GM18505 (cell line): ENCODE data around the gene MAML1.
A peak's percentile ranks its signal among the peaks of the same experiment; 100 is the strongest.

Experiments used
- ATAC-seq: cut with Tn5 transposase; IDR thresholded peaks from one replicate; pipeline ENCODE4 v1.9.1; 2021; ENCODE audit not compliant: unreplicated experiment
- POLR2A ChIP-seq: IDR thresholded peaks from 4 replicates; pipeline ENCODE4 v1.6.1; 2011; ENCODE audit warnings: borderline replicate concordance; ENCODE audit not compliant: insufficient read depth, insufficient read length; ENCODE audit errors: extremely low read depth

Gene MAML1

DNA sequence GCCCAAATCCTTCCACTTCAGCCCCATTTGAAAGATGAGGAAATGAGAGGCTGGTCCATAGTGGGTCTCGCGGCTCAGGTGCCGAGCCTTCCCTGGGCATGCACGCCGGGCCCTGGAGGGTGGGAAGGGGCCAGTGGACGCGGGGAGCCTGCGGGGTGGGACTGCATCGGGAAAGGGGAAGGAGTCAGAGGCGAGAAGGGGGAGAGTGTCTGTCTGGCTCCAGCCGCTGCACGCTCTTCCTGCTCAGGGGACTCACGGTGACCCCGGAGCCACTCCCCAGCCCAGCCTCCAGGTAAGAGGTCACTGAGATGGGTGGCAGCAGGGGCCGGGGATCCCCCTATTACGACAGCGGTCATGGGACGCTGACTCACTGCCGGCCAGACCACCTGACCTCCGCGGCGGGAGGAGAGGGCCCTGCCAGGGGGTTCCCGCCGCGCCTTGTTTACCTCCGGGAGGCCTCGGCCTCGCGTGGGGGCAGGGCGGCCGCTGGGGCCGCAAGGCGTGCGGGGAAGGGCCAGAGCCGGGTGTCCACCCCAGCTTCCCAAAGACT is 86.2 kb downstream of the MAML1 start:
- peak; percentile 61 for TF ChIP-seq POLR2A
- peak; percentile 53 for ATAC-seq

DNA sequence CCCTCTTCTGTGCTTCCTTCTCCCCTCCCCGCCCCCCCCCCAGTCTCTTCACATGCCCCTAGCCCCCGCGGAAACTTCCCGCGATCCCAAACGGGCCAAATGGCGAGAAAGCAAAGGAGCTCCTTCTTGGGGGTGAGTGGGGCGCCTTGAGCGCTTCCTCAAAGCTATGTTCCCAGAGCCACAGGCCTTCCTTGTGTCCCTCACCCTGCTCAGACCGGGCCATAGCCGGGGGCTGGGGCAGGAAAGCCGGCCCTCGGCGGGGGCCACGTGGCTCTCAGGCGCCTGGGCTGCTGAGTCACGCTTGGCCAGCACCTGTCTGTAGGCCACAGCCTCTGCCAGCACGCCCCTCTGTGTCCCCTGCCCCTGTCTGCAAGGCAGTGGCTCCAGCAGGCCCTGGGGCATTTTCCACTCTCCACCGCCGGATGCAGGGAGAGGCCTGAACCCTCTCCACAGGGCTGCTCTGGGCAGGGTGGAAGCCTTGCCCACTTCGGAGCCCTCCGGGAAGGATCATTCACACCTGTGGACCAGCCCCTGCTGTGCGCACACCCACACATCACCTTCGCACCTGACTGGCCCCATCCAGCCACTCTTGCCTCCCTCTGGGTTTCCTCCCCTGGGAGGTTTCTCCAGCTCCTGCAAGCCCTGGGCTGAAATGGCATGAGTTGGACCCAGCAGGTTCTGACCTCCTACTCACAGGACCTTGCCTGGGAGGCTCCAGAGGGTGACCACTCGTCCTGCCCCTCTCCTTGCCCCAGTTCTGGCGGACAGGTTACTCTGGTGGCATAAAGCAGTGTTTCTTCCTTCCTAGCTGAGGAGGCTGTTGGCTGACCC is 86.9 kb downstream of the MAML1 start:
- peak; percentile 17 for TF ChIP-seq POLR2A
- ATAC-seq = no peak

DNA sequence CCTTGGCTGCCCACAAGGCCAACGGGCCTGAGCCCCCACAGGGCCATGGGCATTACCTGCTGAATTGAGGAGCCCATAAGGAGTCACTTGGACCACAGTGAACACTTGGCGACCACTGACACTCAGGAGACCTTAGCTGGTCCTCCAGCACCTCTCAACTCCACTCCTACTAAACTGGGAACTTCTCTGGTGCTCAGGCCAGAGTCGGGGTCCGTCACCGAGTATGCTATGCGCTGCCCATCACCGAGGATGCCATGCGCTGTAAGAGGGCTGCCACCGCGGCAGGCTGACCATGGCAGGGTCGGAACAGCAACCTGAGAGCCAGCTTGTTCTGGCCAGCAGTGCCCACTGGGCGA is 87.5 kb downstream of the MAML1 start:
- no peak for ATAC-seq

DNA sequence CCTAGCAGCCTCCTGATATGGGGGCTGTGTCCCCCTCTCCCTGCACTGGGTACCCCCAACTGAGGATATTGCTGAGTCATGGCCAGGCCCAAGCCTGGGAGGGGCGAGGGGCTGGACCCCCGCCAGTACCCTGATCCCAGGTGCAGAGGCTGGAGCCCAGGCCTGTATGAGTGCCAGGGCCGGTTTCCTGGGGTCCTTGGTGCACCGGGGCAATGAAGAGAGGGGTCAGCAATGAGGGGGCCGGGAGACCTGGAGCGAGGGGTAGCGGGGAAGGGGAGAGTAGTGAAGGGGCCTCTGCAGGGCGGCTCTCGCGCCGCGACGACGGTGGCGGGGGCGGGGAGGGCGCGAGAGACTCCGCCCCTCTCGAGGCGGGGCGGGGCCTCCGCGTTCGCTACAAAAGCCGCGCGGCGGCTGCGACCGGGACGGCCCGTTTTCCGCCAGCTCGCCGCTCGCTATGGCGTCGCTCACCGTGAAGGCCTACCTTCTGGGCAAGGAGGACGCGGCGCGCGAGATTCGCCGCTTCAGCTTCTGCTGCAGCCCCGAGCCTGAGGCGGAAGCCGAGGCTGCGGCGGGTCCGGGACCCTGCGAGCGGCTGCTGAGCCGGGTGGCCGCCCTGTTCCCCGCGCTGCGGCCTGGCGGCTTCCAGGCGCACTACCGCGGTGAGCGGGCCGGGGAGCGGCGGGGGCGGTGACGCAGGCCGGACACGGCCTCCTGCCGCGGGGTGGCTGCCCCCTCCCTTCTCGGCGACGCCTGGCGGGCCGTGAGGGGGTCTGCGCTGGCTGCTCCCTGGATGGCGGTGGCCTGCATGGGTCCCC is 88.1 kb downstream of the MAML1 start, which contains the start of gene SQSTM1:
SQSTM1 (plus strand) TSS at position 423 of the 815 bp plus-strand sequence; CDS start at position 455, 32 bp downstream.
- peak; percentile 40 for ATAC-seq
- TF ChIP-seq POLR2A = peak; percentile 99

More for the DNA sequence above, 87.5 kb downstream of the MAML1 start:
- no peak for TF ChIP-seq POLR2A

DNA sequence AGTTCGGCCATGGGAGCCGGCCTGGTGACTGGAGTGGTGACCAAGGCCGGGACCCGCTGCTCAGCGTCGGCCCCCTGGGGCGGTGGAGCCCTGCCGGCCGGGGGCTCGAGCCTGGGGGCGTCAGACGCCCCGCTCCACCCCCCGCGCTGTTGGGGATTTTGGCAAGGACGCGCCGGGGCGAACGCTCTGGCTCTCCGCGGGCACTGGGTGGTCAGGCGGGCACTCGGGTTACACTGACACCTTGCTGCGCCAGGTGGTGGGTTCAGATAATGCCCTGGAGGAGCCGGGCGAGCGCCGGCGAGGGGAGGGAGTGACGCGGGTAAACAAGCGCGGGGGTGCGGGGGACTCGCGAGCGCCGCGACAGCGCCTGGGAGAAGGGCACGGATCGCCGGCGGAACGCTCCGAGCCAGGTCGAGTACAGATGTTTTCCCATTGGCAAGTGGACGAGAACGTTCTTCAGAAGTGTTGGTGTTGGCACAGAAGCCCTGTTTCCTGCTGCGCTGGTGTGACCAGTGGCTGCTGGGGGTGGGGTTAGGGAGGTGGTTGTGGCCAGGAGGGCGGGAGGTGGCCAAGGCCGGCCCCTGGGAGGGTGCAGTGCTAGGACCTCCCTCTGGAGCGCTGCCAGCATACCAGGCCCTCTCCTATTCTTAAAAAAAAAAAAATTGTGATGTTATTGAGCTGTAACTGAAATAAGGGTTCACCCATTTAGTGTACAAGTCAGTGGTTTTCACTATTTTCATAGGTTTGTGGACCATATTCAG is 88.9 kb downstream of the MAML1 start:
- peak; percentile 38 for ATAC-seq
- TF ChIP-seq POLR2A = peak; percentile 61

DNA sequence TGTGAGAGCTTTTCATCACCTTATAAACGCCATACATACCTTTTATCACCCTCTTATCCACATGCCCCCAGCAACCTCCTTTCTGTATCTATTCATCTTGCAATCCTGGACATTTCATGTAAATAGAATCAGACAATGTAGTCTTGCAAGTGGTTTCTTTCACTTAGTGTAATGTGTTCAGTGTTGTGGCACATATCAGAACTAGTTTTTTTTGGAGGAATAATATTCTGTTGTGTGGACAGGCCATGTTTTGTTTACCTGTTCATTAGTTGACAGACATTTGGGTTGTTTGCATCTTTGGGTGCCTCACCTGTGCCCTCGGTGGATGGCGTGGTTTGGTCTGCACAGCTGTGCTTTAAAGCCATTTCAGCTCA is 89.4 kb downstream of the MAML1 start:
- no peak for TF ChIP-seq POLR2A
- ATAC-seq = no peak

DNA sequence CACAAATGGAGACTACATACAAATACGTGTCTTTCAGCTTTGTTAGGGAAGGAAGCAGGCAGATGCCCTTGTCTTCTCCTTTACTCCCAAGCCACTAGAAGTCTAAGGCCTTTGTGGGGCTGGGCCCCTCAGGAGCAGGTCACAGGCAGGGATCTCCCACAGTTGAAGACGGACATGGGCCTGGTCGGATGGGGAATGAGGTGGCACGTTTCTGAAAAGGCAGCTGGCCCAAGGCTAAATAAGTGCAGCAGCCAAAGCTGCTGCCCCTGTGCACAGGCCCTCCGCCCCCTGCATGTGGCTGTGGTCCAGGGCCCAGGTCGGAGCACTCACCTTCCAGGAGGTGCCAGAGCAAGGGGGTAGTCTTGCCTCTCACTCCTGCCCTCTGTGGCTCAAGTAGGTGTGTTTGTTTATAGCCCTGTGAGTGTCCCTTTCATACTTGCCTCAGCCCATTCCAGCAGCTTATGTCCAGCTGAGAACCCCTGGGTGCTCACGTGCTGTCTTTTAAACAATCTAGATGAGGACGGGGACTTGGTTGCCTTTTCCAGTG is 89.9 kb downstream of the MAML1 start:
- no peak for TF ChIP-seq POLR2A
- no peak for ATAC-seq

DNA sequence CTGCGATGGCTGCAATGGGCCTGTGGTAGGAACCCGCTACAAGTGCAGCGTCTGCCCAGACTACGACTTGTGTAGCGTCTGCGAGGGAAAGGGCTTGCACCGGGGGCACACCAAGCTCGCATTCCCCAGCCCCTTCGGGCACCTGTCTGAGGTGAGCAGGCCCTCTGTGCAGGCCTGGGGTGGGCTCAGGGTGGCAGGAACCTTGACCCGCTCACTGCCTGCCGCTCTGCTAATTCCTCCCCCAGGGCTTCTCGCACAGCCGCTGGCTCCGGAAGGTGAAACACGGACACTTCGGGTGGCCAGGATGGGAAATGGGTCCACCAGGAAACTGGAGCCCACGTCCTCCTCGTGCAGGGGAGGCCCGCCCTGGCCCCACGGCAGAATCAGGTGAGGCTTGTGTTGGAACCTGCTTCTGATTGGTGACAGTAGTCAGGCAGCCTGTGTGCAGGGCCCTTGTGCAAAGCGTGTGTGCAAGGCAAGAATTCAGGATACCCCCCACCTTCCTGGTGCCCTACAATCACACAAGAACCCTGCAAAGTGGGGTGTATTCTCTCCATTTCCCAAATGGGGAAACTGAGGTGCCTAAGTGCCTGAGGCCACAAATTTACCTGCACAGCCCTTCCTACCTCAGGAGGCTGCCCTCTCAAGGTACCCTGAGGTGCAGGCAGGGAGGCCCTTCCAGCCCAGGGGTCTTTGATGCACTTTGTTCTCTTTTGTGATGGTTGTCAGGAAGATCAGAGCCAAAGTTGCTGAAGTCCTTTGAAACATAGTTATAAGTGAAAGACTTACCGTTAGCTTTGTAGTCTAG is 91.5 kb downstream of the MAML1 start:
- no peak for TF ChIP-seq POLR2A
- no peak for ATAC-seq

DNA sequence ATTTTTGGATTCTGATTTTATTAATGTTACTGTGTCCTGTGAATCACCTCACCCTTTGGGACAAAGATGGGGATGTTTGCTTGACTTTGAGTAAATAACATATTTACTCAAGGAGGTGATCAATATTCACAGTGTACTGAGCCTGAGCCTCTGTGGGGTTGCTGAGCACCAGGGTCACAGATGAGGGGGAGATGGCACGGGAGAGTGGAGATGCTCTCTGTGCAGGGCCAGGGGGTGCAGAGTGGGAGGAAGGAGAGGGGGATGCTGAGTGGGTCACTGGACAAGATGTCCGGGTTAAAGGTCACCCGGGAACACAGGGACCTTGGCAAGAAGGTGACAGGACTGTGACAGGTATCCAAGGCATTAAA is 92.1 kb downstream of the MAML1 start:
- TF ChIP-seq POLR2A = no peak
- ATAC-seq = no peak

DNA sequence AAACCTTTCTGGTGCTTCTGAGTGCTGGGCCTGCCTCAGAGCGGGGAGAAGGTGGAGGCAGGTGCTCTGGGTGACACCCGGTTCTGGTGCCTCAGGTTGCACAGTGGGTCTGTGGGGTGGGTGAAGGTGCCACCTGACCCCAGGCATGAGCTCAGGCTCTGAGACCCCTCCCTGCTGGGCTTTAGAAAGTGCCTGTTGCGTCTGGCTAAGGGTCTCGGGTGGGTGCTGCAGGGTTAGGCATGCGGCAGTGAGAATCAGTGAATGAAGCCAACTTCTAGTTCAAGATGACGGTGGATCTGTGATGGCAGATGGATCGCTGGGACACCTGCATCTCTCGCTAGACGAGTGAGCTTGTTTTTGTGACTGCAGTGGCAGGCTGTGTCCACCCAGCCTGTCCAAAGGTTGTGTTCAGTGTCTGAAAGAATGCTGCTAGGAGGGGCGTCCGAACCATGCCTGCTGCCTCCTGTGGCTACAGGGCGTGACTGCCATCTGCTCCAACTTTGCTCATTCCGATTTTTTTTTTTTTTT is 93.1 kb downstream of the MAML1 start:
- no peak for ATAC-seq

More for the DNA sequence above, 93.1 kb downstream of the MAML1 start:
- no peak for TF ChIP-seq POLR2A
